AG10803 (cell line): ENCODE results near the gene IVD.

ENCODE experiments used
- DNase-seq: peaks from one replicate; pipeline ENCODE4 v3.0.0; 2010; ENCODE audit warnings: low read depth
- H3K4me3 ChIP-seq: 2 replicates; pipeline ENCODE4 v1.5.1; 2011; ENCODE audit warnings: mild to moderate bottlenecking, low read length, control low read depth
- CTCF ChIP-seq: conservative IDR thresholded peaks from 2 replicates; pipeline ENCODE4 v1.5.1; 2011; ENCODE audit warnings: mild to moderate bottlenecking, low read length, control low read depth, inconsistent platforms

Gene IVD

GRCh38 chr15:40440743-40441564 lies 35.4 kb downstream of the IVD start, which contains the start of gene BAHD1:
BAHD1 (plus strand) TSS chr15:40440953; CDS start chr15:40458465, 17,512 bp downstream.
- TF ChIP-seq CTCF: 0 out of 2 replicates have a peak, but pooled peaks have one; percentile 2
- peak; percentile 93 for DNase-seq

GRCh38 chr15:40441565-40442531 lies 36.3 kb downstream of the IVD start:
- DNase-seq: no peak
- peak overlapping the region; percentile 68 for H3K4me3 ChIP-seq
- TF ChIP-seq CTCF: no peak

More at GRCh38 chr15:40440743-40441564, 35.4 kb downstream of the IVD start, which contains the start of gene BAHD1:
- H3K4me3 ChIP-seq: peak within 1 kb of the TSS; percentile 68

- no peak for DNase-seq
- TF ChIP-seq CTCF: no peak
- no peak overlapping the region; the same call in 1 of the 2 replicates for H3K4me3 ChIP-seq
Observed at GRCh38 chr15:40443255-40443654, 37.7 kb downstream of the IVD start.

- no peak overlapping the region for H3K4me3 ChIP-seq
- no peak for TF ChIP-seq CTCF
- DNase-seq: no peak
Observed at GRCh38 chr15:40443846-40444245, 38.3 kb downstream of the IVD start.

- TF ChIP-seq CTCF: no peak
- DNase-seq: no peak
- no peak overlapping the region for H3K4me3 ChIP-seq
Observed at GRCh38 chr15:40444736-40445135, 39.1 kb downstream of the IVD start.

GRCh38 chr15:40445421-40445922 lies 39.9 kb downstream of the IVD start:
- TF ChIP-seq CTCF: no peak
- DNase-seq: peak; percentile 53
- no peak overlapping the region; the same call in 1 of the 2 replicates for H3K4me3 ChIP-seq
